Measurements from ENCODE around the gene ADM2. TPM values are rescaled to one million over a fixed set of nuclear protein-coding genes. Genes with fewer than 3 reads are reported as not detected.

ADM2 gene
- total RNA-seq, 1 donor from 2014 or later: 3.7 TPM

- H3K36me3 ChIP-seq (ENCODE audit: control insufficient read depth, insufficient read depth, low read length): peaks cover 44% of the 10 kb centered on the region
- H3K27me3 ChIP-seq (ENCODE audit: control insufficient read depth, insufficient read depth, low read length): no peaks in the 10 kb centered on the region
- H3K4me3 ChIP-seq (ENCODE audit: low read depth, low read length): no peak overlapping the region
- TF ChIP-seq CTCF (IDR thresholded peaks at IDR 0.05; ENCODE audit: insufficient read depth, low read length, severe bottlenecking): no peak
- FAIRE-seq (no peak), DNase-seq (ENCODE audit: low read depth) (no peak)
Measured at GRCh38 chr22:50452649-50453048, 28.7 kb upstream of the ADM2 start.

- TF ChIP-seq CTCF (IDR thresholded peaks at IDR 0.05; ENCODE audit: insufficient read depth, low read length, severe bottlenecking): no peak
- H3K36me3 ChIP-seq (ENCODE audit: control insufficient read depth, insufficient read depth, low read length): peaks cover 49% of the 10 kb centered on the region
- no peak for FAIRE-seq
Measured at GRCh38 chr22:50454556-50455075, 26.7 kb upstream of the ADM2 start.

GRCh38 chr22:50455201-50455600 is 26.1 kb upstream of the ADM2 start:
- no peak overlapping the region for H3K4me3 ChIP-seq (ENCODE audit: low read depth, low read length)
- TF ChIP-seq CTCF (IDR thresholded peaks at IDR 0.05; ENCODE audit: insufficient read depth, low read length, severe bottlenecking): no peak
- no peak for FAIRE-seq
- H3K27me3 ChIP-seq (ENCODE audit: control insufficient read depth, insufficient read depth, low read length): no peaks in the 10 kb centered on the region
- no peak for DNase-seq (ENCODE audit: low read depth)
- peaks cover 52% of the 10 kb centered on the region for H3K36me3 ChIP-seq (ENCODE audit: control insufficient read depth, insufficient read depth, low read length)

More at GRCh38 chr22:50454556-50455075, 26.7 kb upstream of the ADM2 start:
- no peak overlapping the region for H3K4me3 ChIP-seq (ENCODE audit: low read depth, low read length)
- no peak for DNase-seq (ENCODE audit: low read depth)
- no peaks in the 10 kb centered on the region for H3K27me3 ChIP-seq (ENCODE audit: control insufficient read depth, insufficient read depth, low read length)

- H3K4me3 ChIP-seq (ENCODE audit: low read depth, low read length): no peak overlapping the region
- no peak for TF ChIP-seq CTCF (IDR thresholded peaks at IDR 0.05; ENCODE audit: insufficient read depth, low read length, severe bottlenecking)
- H3K27me3 ChIP-seq (ENCODE audit: control insufficient read depth, insufficient read depth, low read length): no peaks in the 10 kb centered on the region
- FAIRE-seq: no peak
- H3K36me3 ChIP-seq (ENCODE audit: control insufficient read depth, insufficient read depth, low read length): peaks cover 58% of the 10 kb centered on the region
- no peak for DNase-seq (ENCODE audit: low read depth)
Measured at GRCh38 chr22:50456026-50456425, 25.3 kb upstream of the ADM2 start.

- no peak for TF ChIP-seq CTCF (IDR thresholded peaks at IDR 0.05; ENCODE audit: insufficient read depth, low read length, severe bottlenecking)
- Histone ChIP-seq H3K27me3 (ENCODE audit: control insufficient read depth, insufficient read depth, low read length) (no peaks in the 10 kb centered on the region), H3K36me3 (ENCODE audit: control insufficient read depth, insufficient read depth, low read length) (peaks cover 59% of the 10 kb centered on the region), H3K4me3 (ENCODE audit: low read depth, low read length) (no peak overlapping the region)
- no peak for FAIRE-seq
- no peak for DNase-seq (ENCODE audit: low read depth)
Measured at GRCh38 chr22:50456466-50457234, 24.7 kb upstream of the ADM2 start.
